ENCODE results near the gene CT47B1. TPM values are rescaled to one million over a fixed set of nuclear protein-coding genes. Genes with fewer than 3 reads are reported as not detected.
"Not testable (repeated sequence)": the region's sequence is repeated elsewhere in the genome, so short reads cannot be mapped to it uniquely, and the experiment has no call there.

Gene CT47B1
- not detected in 2 replicates for total RNA-seq (2014; rRNA removed; shearing (Covaris generic))

- DNase-seq; H3K4me3 ChIP-seq (ENCODE audit: insufficient read depth, low read depth, low read length); H3K36me3 ChIP-seq (replicated peaks; ENCODE audit: control insufficient read depth, insufficient read depth, low read length); H3K27me3 ChIP-seq (ENCODE audit: control insufficient read depth, insufficient read depth, low read length): not testable (repeated sequence)
Measured at GRCh38 chrX:120875766-120876165, at the start of gene CT47B1. TSS of gene CT47B1 (minus strand) at chrX:120875866. CDS start at chrX:120875670, 196 bp downstream.

GRCh38 chrX:120874678-120875557 is 748 bp downstream of the CT47B1 start:
- DNase-seq, result peak; percentile 6
- Histone ChIP-seq H3K27me3 (ENCODE audit: control insufficient read depth, insufficient read depth, low read length) (no peaks in the 10 kb centered on the region), H3K4me3 (ENCODE audit: insufficient read depth, low read depth, low read length) (no peak overlapping the region), H3K36me3 (replicated peaks; ENCODE audit: control insufficient read depth, insufficient read depth, low read length) (no peaks in the 10 kb centered on the region)

GRCh38 chrX:120857240-120857639 is 18.4 kb downstream of the CT47B1 start:
- H3K36me3 ChIP-seq (replicated peaks; ENCODE audit: control insufficient read depth, insufficient read depth, low read length), result no peaks in the 10 kb centered on the region
- no peaks in the 10 kb centered on the region for H3K27me3 ChIP-seq (ENCODE audit: control insufficient read depth, insufficient read depth, low read length)
- peak; percentile 23 for DNase-seq
- no peak overlapping the region for H3K4me3 ChIP-seq (ENCODE audit: insufficient read depth, low read depth, low read length)

- Histone ChIP-seq H3K4me3 (ENCODE audit: insufficient read depth, low read depth, low read length) (no peak overlapping the region), H3K36me3 (replicated peaks; ENCODE audit: control insufficient read depth, insufficient read depth, low read length) (no peaks in the 10 kb centered on the region), H3K27me3 (ENCODE audit: control insufficient read depth, insufficient read depth, low read length) (no peaks in the 10 kb centered on the region)
- no peak for DNase-seq
Measured at GRCh38 chrX:120840827-120841226, 34.8 kb downstream of the CT47B1 start.

- Histone ChIP-seq H3K4me3 (ENCODE audit: insufficient read depth, low read depth, low read length) (no peak overlapping the region), H3K36me3 (replicated peaks; ENCODE audit: control insufficient read depth, insufficient read depth, low read length) (no peaks in the 10 kb centered on the region), H3K27me3 (ENCODE audit: control insufficient read depth, insufficient read depth, low read length) (no peaks in the 10 kb centered on the region)
- DNase-seq, result no peak
Measured at GRCh38 chrX:120839491-120839890, 36.2 kb downstream of the CT47B1 start.

- not testable (repeated sequence) for H3K4me3 ChIP-seq (ENCODE audit: insufficient read depth, low read depth, low read length); DNase-seq
- H3K27me3 ChIP-seq (ENCODE audit: control insufficient read depth, insufficient read depth, low read length), result peaks cover 12% of the 10 kb centered on the region
Measured at GRCh38 chrX:120827213-120827612, 48.5 kb downstream of the CT47B1 start.

GRCh38 chrX:120825146-120825545 is 50.5 kb downstream of the CT47B1 start:
- Histone ChIP-seq H3K36me3 (replicated peaks; ENCODE audit: control insufficient read depth, insufficient read depth, low read length) (no peaks in the 10 kb centered on the region), H3K27me3 (ENCODE audit: control insufficient read depth, insufficient read depth, low read length) (peaks cover 16% of the 10 kb centered on the region), H3K4me3 (ENCODE audit: insufficient read depth, low read depth, low read length) (no peak overlapping the region)
- no peak for DNase-seq

More at GRCh38 chrX:120827213-120827612, 48.5 kb downstream of the CT47B1 start:
- H3K36me3 ChIP-seq (replicated peaks; ENCODE audit: control insufficient read depth, insufficient read depth, low read length), result not testable (repeated sequence)

- Histone ChIP-seq H3K4me3 (ENCODE audit: insufficient read depth, low read depth, low read length) (no peak overlapping the region), H3K27me3 (ENCODE audit: control insufficient read depth, insufficient read depth, low read length) (peaks cover 22% of the 10 kb centered on the region), H3K36me3 (replicated peaks; ENCODE audit: control insufficient read depth, insufficient read depth, low read length) (no peaks in the 10 kb centered on the region)
- no peak for DNase-seq
Measured at GRCh38 chrX:120824021-120824420, 51.6 kb downstream of the CT47B1 start.

- Histone ChIP-seq H3K27me3 (ENCODE audit: control insufficient read depth, insufficient read depth, low read length) (peaks cover 25% of the 10 kb centered on the region), H3K36me3 (replicated peaks; ENCODE audit: control insufficient read depth, insufficient read depth, low read length) (no peaks in the 10 kb centered on the region), H3K4me3 (ENCODE audit: insufficient read depth, low read depth, low read length) (no peak overlapping the region)
Measured at GRCh38 chrX:120823556-120823955, 52.1 kb downstream of the CT47B1 start.

More at GRCh38 chrX:120823556-120823955, 52.1 kb downstream of the CT47B1 start:
- no peak for DNase-seq

Other genes starting within 250 kb of the CT47B1 start
- gene C1GALT1C1, start 245.8 kb downstream of the CT47B1 start, total RNA-seq (2014; rRNA removed; shearing (Covaris generic)), result 10.2 and 16.1 TPM in 2 replicates
- gene CT47A11, start 61.3 kb upstream of the CT47B1 start, total RNA-seq (2014; rRNA removed; shearing (Covaris generic)), result not detected in 2 replicates
- gene CT47A10, start 66.2 kb upstream of the CT47B1 start, total RNA-seq (2014; rRNA removed; shearing (Covaris generic)), result not detected in 2 replicates
- not detected in 2 replicates for gene CT47A9, start 71.0 kb upstream of the CT47B1 start, total RNA-seq (2014; rRNA removed; shearing (Covaris generic))
- not detected in 2 replicates for gene CT47A8, start 75.9 kb upstream of the CT47B1 start, total RNA-seq (2014; rRNA removed; shearing (Covaris generic))
- not detected in 2 replicates for gene CT47A7, start 80.7 kb upstream of the CT47B1 start, total RNA-seq (2014; rRNA removed; shearing (Covaris generic))
- gene CT47A6, start 85.6 kb upstream of the CT47B1 start, total RNA-seq (2014; rRNA removed; shearing (Covaris generic)), result not detected in 2 replicates
- gene CT47A5, start 90.5 kb upstream of the CT47B1 start, total RNA-seq (2014; rRNA removed; shearing (Covaris generic)), result not detected in 2 replicates
- gene CT47A4, start 95.3 kb upstream of the CT47B1 start, total RNA-seq (2014; rRNA removed; shearing (Covaris generic)), result not detected in 2 replicates
- not detected in 2 replicates for gene CT47A3, start 100.2 kb upstream of the CT47B1 start, total RNA-seq (2014; rRNA removed; shearing (Covaris generic))
- gene CT47A2, start 105.1 kb upstream of the CT47B1 start, total RNA-seq (2014; rRNA removed; shearing (Covaris generic)), result not detected in 2 replicates
- not detected in 2 replicates for gene CT47A1, start 109.9 kb upstream of the CT47B1 start, total RNA-seq (2014; rRNA removed; shearing (Covaris generic))
- 1.0 and 1.3 TPM in 2 replicates for gene GLUD2, start 171.7 kb upstream of the CT47B1 start, total RNA-seq (2014; rRNA removed; shearing (Covaris generic))

Measured in H7 (cell line).